ENCODE results near the gene TAF7.

DNA sequence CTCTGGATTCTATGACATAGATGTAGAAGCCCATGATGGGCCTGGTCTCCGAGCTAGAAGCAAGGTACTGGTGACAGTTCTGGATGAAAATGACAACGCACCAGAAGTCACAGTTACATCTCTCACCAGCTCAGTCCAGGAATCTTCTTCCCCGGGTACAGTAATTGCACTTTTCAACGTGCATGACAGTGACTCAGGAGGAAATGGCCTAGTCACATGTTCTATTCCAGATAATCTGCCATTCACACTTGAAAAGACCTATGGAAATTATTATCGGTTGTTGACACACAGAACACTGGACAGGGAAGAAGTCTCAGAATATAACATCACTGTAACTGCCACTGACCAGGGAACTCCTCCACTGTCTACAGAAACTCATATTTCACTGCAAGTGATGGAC, 35.5 kb upstream of the TAF7 start:
- no peak for TF ChIP-seq POLR2A (IDR thresholded peaks at IDR 0.05; ENCODE audit: low read depth, low read length)
- no peak for TF ChIP-seq POLR2AphosphoS5 (IDR thresholded peaks at IDR 0.05; ENCODE audit: low read depth, low read length)
- no peak for TF ChIP-seq TAF1 (IDR thresholded peaks at IDR 0.05; ENCODE audit: borderline replicate concordance, low read depth, low read length)

Data from GM12892 (cell line).